ENCODE measurements around the gene CLTA.

- TF ChIP-seq EZH2 (IDR thresholded peaks at IDR 0.05; ENCODE audit: borderline replicate concordance, control insufficient read depth, low read depth, low read length) (no peak), RFX5 (IDR thresholded peaks at IDR 0.05; ENCODE audit: low read depth, low read length) (no peak), POLR2A (IDR thresholded peaks at IDR 0.05; ENCODE audit: low read depth, low read length) (no peak), GABPA (IDR thresholded peaks at IDR 0.05; ENCODE audit: low read depth) (no peak), HDAC2 (IDR thresholded peaks at IDR 0.05) (no peak)
- TF ChIP-seq, protein P1, sequence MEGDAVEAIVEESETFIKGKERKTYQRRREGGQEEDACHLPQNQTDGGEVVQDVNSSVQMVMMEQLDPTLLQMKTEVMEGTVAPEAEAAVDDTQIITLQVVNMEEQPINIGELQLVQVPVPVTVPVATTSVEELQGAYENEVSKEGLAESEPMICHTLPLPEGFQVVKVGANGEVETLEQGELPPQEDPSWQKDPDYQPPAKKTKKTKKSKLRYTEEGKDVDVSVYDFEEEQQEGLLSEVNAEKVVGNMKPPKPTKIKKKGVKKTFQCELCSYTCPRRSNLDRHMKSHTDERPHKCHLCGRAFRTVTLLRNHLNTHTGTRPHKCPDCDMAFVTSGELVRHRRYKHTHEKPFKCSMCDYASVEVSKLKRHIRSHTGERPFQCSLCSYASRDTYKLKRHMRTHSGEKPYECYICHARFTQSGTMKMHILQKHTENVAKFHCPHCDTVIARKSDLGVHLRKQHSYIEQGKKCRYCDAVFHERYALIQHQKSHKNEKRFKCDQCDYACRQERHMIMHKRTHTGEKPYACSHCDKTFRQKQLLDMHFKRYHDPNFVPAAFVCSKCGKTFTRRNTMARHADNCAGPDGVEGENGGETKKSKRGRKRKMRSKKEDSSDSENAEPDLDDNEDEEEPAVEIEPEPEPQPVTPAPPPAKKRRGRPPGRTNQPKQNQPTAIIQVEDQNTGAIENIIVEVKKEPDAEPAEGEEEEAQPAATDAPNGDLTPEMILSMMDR (IDR thresholded peaks at IDR 0.05 in 2 of 3, conservative IDR thresholded peaks at IDR 0.05 in 1 of 3; ENCODE audit: control insufficient read depth in 2 of 3, extremely low read depth in 1 of 3, insufficient read depth in 1 of 3, low read depth in 3 of 3, low read length in 3 of 3), result no peak
These were observed 26.3 kb upstream of the CLTA start for GRCh38 chr9:36164372-36164771.
